ENCODE data around the gene SPRR5. TPM values are rescaled to one million over a fixed set of nuclear protein-coding genes. Genes with fewer than 3 reads are reported as not detected.

The SPRR5 gene
- total RNA-seq, 1 donor from 2014 or later: not detected

- H3K4me3 Mint-ChIP-seq (ENCODE audit: unreplicated experiment): no peak overlapping the region
- peaks cover 2% of the 10 kb centered on the region for H3K9me3 Mint-ChIP-seq (ENCODE audit: unreplicated experiment)
- Histone ChIP-seq H3K4me1 (ENCODE audit: insufficient read depth, low read length) (no peaks in the 10 kb centered on the region), H3K27me3 (ENCODE audit: insufficient read depth, low read length) (no peaks in the 10 kb centered on the region), H3K9ac (ENCODE audit: low read length) (no peak overlapping the region), H3K4me2 (ENCODE audit: low read length) (no peak overlapping the region), H4K20me1 (ENCODE audit: insufficient read depth, low read length) (no peaks in the 10 kb centered on the region), H3K27ac (ENCODE audit: low read depth, low read length) (no peak overlapping the region), H3K9me3 (ENCODE audit: insufficient read depth, low read depth, low read length) (no peaks in the 10 kb centered on the region), H3K36me3 (ENCODE audit: insufficient read depth, low read length) (no peaks in the 10 kb centered on the region), H3K79me2 (ENCODE audit: insufficient read depth, low read length) (no peaks in the 10 kb centered on the region), H3K4me3 (ENCODE audit: insufficient read depth, low read depth, low read length) (no peak overlapping the region), H2AFZ (ENCODE audit: low read depth, low read length) (no peak overlapping the region)
- H3K4me1 Mint-ChIP-seq (ENCODE audit: low read depth, unreplicated experiment): peaks cover under 1% of the 10 kb centered on the region
- DNase-seq (ENCODE audit: low read depth): no peak
- no peak for TF ChIP-seq CTCF (IDR thresholded peaks at IDR 0.05; ENCODE audit: insufficient read depth, low read depth, low read length)
- no peak for TF ChIP-seq EZH2 (IDR thresholded peaks at IDR 0.05; ENCODE audit: insufficient read depth, low read length)
- H3K36me3 Mint-ChIP-seq (ENCODE audit: low read depth, unreplicated experiment): no peaks in the 10 kb centered on the region
- H3K27me3 Mint-ChIP-seq (ENCODE audit: low read depth, unreplicated experiment): peaks cover 9% of the 10 kb centered on the region
- no peak overlapping the region for H3K27ac Mint-ChIP-seq (ENCODE audit: unreplicated experiment)
- FAIRE-seq: no peak
These were observed 5.8 kb upstream of the SPRR5 start for GRCh38 chr1:152941037-152941711.

- no peak for FAIRE-seq
- Mint-ChIP-seq H3K4me1 (ENCODE audit: low read depth, unreplicated experiment) (peaks cover 2% of the 10 kb centered on the region), H3K4me3 (ENCODE audit: unreplicated experiment) (no peak overlapping the region), H3K27ac (ENCODE audit: unreplicated experiment) (no peak overlapping the region), H3K36me3 (ENCODE audit: low read depth, unreplicated experiment) (no peaks in the 10 kb centered on the region), H3K27me3 (ENCODE audit: low read depth, unreplicated experiment) (peaks cover 12% of the 10 kb centered on the region), H3K9me3 (ENCODE audit: unreplicated experiment) (peaks cover 2% of the 10 kb centered on the region)
- Histone ChIP-seq H3K9ac (ENCODE audit: low read length) (no peak overlapping the region), H2AFZ (ENCODE audit: low read depth, low read length) (no peak overlapping the region), H3K79me2 (ENCODE audit: insufficient read depth, low read length) (no peaks in the 10 kb centered on the region), H4K20me1 (ENCODE audit: insufficient read depth, low read length) (no peaks in the 10 kb centered on the region), H3K4me1 (ENCODE audit: insufficient read depth, low read length) (no peaks in the 10 kb centered on the region), H3K36me3 (ENCODE audit: insufficient read depth, low read length) (no peaks in the 10 kb centered on the region), H3K4me2 (ENCODE audit: low read length) (no peak overlapping the region), H3K27ac (ENCODE audit: low read depth, low read length) (no peak overlapping the region), H3K4me3 (ENCODE audit: insufficient read depth, low read depth, low read length) (no peak overlapping the region), H3K9me3 (ENCODE audit: insufficient read depth, low read depth, low read length) (no peaks in the 10 kb centered on the region), H3K27me3 (ENCODE audit: insufficient read depth, low read length) (no peaks in the 10 kb centered on the region)
- DNase-seq (ENCODE audit: low read depth): no peak
- TF ChIP-seq EZH2 (IDR thresholded peaks at IDR 0.05; ENCODE audit: insufficient read depth, low read length): no peak
- no peak for TF ChIP-seq CTCF (IDR thresholded peaks at IDR 0.05; ENCODE audit: insufficient read depth, low read depth, low read length)
These were observed 4.8 kb upstream of the SPRR5 start for GRCh38 chr1:152942161-152942560.

- TF ChIP-seq EZH2 (IDR thresholded peaks at IDR 0.05; ENCODE audit: insufficient read depth, low read length) (no peak), CTCF (IDR thresholded peaks at IDR 0.05; ENCODE audit: insufficient read depth, low read depth, low read length) (no peak)
- Histone ChIP-seq H3K27me3 (ENCODE audit: insufficient read depth, low read length) (no peaks in the 10 kb centered on the region), H3K36me3 (ENCODE audit: insufficient read depth, low read length) (no peaks in the 10 kb centered on the region), H3K4me1 (ENCODE audit: insufficient read depth, low read length) (no peaks in the 10 kb centered on the region), H3K4me3 (ENCODE audit: insufficient read depth, low read depth, low read length) (no peak overlapping the region), H3K9ac (ENCODE audit: low read length) (no peak overlapping the region), H3K79me2 (ENCODE audit: insufficient read depth, low read length) (no peaks in the 10 kb centered on the region), H3K4me2 (ENCODE audit: low read length) (no peak overlapping the region), H4K20me1 (ENCODE audit: insufficient read depth, low read length) (no peaks in the 10 kb centered on the region), H2AFZ (ENCODE audit: low read depth, low read length) (no peak overlapping the region), H3K27ac (ENCODE audit: low read depth, low read length) (no peak overlapping the region), H3K9me3 (ENCODE audit: insufficient read depth, low read depth, low read length) (no peaks in the 10 kb centered on the region)
- Mint-ChIP-seq H3K27ac (ENCODE audit: unreplicated experiment) (no peak overlapping the region), H3K27me3 (ENCODE audit: low read depth, unreplicated experiment) (peaks cover 19% of the 10 kb centered on the region), H3K9me3 (ENCODE audit: unreplicated experiment) (peaks cover 1% of the 10 kb centered on the region), H3K4me1 (ENCODE audit: low read depth, unreplicated experiment) (peaks cover 6% of the 10 kb centered on the region), H3K36me3 (ENCODE audit: low read depth, unreplicated experiment) (no peaks in the 10 kb centered on the region), H3K4me3 (ENCODE audit: unreplicated experiment) (no peak overlapping the region)
- FAIRE-seq: no peak
- DNase-seq (ENCODE audit: low read depth): no peak
These were observed 758 bp upstream of the SPRR5 start for GRCh38 chr1:152946248-152946647.
